Measurements from ENCODE around the gene MMP20.

Gene MMP20

DNA sequence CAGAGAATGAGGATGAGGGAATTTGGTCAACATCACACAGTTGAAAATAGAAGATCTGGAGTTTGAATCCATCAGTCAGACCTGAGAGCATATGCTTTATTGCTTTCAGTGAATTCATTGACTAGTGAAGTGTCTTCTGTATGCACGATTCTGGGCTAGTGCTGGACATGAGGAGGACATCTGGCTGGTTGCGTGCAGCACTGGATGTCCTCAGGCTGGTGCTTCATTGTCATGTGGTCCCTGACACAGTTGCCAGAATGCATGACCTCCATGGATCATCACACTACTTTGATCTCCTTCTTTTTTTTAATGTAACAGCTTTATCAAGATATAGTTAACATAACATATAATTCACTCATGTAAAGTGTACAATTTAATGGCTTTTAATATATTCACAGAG is 50.1 kb downstream of the MMP20 start:
- DNase-seq (ENCODE audit: low spot score), result no peak
- TF ChIP-seq, protein P1, sequence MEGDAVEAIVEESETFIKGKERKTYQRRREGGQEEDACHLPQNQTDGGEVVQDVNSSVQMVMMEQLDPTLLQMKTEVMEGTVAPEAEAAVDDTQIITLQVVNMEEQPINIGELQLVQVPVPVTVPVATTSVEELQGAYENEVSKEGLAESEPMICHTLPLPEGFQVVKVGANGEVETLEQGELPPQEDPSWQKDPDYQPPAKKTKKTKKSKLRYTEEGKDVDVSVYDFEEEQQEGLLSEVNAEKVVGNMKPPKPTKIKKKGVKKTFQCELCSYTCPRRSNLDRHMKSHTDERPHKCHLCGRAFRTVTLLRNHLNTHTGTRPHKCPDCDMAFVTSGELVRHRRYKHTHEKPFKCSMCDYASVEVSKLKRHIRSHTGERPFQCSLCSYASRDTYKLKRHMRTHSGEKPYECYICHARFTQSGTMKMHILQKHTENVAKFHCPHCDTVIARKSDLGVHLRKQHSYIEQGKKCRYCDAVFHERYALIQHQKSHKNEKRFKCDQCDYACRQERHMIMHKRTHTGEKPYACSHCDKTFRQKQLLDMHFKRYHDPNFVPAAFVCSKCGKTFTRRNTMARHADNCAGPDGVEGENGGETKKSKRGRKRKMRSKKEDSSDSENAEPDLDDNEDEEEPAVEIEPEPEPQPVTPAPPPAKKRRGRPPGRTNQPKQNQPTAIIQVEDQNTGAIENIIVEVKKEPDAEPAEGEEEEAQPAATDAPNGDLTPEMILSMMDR (IDR thresholded peaks at IDR 0.05; ENCODE audit: extremely low read depth, missing control alignments), result no peak

DNA sequence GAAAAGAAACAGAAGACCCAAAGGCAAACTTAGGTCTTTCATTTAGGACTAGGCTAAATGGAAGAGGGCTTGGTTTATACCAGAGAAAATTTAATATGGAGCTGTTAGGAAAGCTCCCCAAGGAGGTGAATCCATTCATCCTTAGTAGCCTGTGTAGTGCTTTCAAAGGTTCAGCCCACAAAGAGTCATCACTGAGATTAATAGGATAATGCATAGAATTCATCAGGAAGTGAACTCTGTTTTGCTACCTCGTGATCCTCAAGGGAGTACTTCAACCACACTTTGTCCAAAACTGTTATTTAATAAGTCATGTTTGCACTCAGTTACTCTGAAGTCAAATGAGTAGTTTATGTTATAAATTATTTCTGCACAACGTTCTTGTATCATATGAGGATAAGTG is 51.3 kb downstream of the MMP20 start:
- TF ChIP-seq, protein P1 (IDR thresholded peaks at IDR 0.05; ENCODE audit: extremely low read depth, missing control alignments), result no peak
- no peak for DNase-seq (ENCODE audit: low spot score)

DNA sequence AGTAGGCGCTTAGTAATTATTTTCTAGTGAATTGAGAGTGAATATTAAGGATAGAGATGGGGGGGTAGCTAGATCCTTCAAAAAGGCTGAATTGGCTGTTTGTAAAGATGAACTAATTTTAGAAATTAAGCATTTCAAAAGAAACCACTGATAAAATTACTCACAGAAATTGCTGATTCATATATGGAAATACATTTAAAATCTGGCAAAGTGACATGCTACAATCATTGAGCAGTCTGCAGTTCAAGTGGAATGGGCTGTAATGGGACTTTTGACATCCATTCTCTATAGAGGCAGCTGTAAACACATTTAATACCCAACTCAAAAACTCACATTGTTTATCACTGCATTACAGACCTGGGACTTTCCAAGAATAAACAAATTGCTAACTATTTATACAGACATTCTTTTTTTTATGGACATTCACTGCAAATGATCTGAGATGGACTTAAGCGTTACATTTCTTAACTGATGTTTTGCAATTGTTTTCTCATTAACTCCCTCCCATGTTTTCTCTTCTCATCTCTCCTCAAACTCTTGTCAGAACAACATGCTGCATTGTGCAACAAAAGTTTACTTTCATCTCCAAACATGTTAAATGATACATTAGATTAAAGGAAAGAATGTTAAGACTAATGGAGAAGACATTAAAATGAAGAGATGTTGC is 52.4 kb downstream of the MMP20 start:
- no peak for DNase-seq (ENCODE audit: low spot score)
- TF ChIP-seq, protein P1 (IDR thresholded peaks at IDR 0.05; ENCODE audit: extremely low read depth, missing control alignments), result no peak

DNA sequence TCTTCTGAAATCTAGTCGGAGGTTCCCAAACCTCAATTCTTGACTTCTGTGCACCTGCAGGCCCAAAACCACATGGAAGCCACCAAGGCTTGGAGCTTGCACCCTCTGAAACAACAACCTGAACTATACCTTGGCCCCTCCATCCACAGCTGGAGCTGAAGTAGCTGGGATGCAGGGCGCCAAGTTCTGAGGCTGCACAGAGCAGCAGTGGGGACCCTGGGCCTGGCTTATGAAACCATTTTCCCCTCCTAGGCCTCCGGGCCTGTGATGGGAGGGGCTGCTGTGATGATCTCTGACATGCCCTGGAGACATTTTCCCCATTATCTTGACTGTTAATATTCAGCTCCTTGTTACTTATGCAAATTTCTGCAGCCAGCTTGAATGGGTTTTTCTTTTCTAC is 56.3 kb downstream of the MMP20 start:
- TF ChIP-seq, protein P1 (IDR thresholded peaks at IDR 0.05; ENCODE audit: extremely low read depth, missing control alignments), result no peak

DNA sequence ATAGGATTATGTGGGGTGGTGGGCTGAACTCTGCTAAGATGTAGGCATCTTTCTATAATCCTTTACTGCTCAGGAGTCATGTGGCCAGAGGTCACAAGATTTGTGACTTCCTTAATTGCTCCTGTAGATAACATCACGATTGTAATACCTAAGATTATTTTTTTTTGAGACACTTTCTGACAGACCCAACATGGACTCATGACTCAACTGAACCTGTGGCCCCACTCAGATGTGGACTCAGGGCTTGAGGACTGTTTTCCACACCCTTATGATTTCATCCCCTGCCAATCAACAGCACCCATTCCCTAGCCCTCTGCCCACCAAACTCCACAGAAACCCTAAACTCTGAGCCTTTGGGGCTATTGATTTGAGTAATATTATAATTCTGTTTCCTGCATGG is 59.0 kb downstream of the MMP20 start:
- TF ChIP-seq, protein P1 (IDR thresholded peaks at IDR 0.05; ENCODE audit: extremely low read depth, missing control alignments), result no peak
- DNase-seq (ENCODE audit: low spot score), result no peak

More for the DNA sequence above, 56.3 kb downstream of the MMP20 start:
- DNase-seq (ENCODE audit: low spot score), result no peak

DNA sequence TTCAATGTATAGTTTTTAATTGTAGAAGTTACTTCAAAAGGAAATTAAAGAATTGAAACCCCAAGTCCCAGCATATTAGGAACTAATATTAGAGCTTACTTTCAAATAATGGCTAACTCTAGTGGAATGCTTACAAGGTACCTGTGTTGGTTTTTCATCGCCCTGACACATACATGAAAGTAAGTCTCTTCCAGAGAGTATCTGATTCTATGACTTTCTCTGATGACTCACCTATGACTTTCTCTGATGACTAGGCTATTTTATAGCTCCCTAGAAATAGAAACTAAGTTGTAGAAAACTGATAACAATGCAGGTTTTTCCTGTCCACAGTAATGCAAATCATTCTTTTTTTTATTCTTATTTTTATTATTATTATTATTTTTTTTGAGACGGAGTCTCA is 61.0 kb downstream of the MMP20 start:
- TF ChIP-seq, protein P1 (IDR thresholded peaks at IDR 0.05; ENCODE audit: extremely low read depth, missing control alignments), result no peak
- peak; percentile 46 for DNase-seq (ENCODE audit: low spot score)

DNA sequence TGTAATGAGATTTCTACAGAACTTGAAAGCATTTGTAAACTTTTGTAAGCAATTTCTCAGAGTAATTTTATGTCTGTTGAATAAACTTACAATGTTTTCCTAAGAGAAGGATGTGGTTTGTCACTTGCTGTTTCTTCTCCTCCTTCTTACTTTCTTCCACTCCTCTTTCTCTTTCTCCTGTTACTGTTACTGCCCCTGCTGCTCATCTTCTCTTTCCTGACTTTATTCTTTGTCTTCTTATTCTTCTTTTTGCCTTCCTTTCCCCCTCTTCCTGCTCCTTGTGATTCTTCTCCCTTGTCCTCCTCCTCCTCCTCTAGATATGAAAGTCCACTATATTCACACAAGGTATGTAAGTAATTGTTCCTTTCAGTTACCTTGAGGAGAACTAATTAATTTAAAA is 63.5 kb downstream of the MMP20 start:
- TF ChIP-seq, protein P1 (IDR thresholded peaks at IDR 0.05; ENCODE audit: extremely low read depth, missing control alignments), result no peak
- DNase-seq (ENCODE audit: low spot score), result no peak

Measured in GM20000 (cell line).